VCaP (cell line): ENCODE measurements around the gene LPIN1.
"Not testable (repeated sequence)": the region's sequence is repeated elsewhere in the genome, so short reads cannot be mapped to it uniquely, and the experiment has no call there.

Source experiments
- H3K27ac ChIP-seq: fragments of 450-650 bp; 2 replicates; pipeline ENCODE4 v1.5.1; 2017
- TF ChIP-seq, protein P1 (sequence below): fragments of 450-650 bp; conservative IDR thresholded peaks from 2 replicates; pipeline ENCODE4 v1.5.1; 2017; ENCODE audit warnings: mild to moderate bottlenecking, moderate library complexity

The LPIN1 gene

DNA sequence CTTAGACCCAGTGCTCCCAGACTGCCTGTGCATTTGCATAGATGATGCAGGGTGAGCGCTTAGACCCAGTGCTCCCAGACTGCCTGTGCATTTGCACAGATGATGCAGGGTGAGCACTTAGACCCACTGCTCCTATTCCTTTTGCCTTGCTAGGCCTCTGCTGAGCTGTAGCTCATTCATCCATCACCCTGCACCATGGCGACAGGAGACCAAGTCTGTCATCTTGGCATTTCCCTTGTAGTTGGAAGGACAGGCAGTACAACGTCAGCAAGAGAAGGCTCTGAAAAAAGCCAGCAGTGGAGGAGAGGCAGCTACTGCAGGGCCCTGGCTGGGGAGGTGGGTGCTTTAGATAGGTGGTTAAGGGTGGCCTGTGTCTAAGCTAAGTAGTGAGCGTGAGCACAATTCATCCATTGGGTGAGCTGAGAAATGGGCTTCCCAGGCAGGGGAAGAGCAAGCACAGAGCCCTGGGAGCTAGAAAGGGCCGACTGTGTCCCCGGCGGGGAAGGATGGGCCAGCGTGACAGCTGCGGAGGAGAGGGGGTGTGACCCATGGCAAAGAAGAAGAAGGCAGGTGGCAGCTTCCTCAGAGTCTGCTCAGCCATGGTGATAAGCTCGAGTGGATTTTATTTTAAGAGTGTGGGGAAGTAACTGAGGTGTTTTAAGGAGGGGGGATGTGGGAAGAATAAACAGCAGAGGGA lies 108.8 kb downstream of the LPIN1 start:
- no peak overlapping the region for H3K27ac ChIP-seq
- TF ChIP-seq, protein P1, sequence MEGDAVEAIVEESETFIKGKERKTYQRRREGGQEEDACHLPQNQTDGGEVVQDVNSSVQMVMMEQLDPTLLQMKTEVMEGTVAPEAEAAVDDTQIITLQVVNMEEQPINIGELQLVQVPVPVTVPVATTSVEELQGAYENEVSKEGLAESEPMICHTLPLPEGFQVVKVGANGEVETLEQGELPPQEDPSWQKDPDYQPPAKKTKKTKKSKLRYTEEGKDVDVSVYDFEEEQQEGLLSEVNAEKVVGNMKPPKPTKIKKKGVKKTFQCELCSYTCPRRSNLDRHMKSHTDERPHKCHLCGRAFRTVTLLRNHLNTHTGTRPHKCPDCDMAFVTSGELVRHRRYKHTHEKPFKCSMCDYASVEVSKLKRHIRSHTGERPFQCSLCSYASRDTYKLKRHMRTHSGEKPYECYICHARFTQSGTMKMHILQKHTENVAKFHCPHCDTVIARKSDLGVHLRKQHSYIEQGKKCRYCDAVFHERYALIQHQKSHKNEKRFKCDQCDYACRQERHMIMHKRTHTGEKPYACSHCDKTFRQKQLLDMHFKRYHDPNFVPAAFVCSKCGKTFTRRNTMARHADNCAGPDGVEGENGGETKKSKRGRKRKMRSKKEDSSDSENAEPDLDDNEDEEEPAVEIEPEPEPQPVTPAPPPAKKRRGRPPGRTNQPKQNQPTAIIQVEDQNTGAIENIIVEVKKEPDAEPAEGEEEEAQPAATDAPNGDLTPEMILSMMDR = no peak

DNA sequence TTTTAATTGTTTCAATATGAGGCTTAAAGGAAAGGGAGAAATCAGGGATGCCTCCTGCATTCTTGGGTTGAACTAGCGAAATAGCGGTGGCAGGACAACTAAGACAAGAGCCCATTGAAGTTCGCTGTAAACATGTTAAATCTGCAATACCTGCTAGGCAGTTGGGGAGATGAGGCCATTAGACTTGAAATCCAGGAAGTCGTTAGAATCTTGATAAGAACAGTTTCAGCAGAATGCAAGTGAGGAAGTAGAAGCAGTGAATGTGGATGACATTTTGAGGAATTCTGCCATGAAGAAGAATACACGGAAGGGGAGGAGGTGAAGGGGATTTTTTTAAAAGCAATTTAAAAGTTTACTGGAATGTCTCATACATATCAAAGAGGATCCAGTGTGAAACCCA lies 109.7 kb downstream of the LPIN1 start:
- TF ChIP-seq, protein P1 = no peak
- no peak overlapping the region for H3K27ac ChIP-seq

GRCh38 chr2:11858883-11859282 lies 112.5 kb downstream of the LPIN1 start:
- TF ChIP-seq, protein P1 = no peak
- no peak overlapping the region for H3K27ac ChIP-seq

DNA sequence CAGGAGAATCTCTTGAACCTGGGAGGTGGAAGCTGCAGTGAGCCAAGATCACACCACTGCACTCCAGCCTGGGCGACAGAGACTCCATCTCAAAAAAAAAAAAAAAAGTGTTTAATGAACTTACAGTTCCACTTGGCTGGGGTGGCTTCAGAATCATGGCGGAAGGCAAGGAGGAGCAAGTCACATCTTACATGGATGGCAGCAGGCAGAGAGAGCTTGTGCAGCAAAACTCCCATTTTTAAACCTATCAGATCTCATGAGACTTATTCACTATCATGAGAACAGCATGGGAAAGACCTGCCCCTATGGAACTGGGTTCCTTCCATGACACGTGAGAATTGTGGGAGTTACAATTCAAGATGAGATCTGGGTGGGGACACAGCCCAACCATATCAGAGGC lies 113.5 kb downstream of the LPIN1 start:
- not testable (repeated sequence) for H3K27ac ChIP-seq

- H3K27ac ChIP-seq = no peak overlapping the region
- TF ChIP-seq, protein P1 = no peak
Observed at GRCh38 chr2:11861044-11861443, 114.6 kb downstream of the LPIN1 start.

DNA sequence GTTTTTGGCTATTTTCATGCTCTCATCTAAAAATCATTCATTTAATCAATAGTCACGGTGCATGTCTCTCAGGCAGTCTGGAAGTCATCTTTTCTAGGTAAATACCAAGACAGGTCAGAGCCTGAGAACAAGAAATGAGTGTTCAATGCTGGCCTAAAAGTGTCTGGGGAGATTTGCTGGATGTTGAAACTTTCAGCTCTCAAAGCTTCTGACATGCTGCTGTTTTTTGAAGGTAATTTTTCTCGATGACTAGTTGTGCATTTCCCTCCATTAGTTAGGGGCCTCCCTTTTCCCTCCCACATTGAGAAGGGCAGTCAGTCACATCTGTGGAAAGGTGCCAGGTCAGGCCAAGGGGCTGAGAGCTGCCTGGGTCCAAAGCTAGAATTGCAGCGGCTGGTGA lies 115.6 kb downstream of the LPIN1 start:
- no peak overlapping the region for H3K27ac ChIP-seq

DNA sequence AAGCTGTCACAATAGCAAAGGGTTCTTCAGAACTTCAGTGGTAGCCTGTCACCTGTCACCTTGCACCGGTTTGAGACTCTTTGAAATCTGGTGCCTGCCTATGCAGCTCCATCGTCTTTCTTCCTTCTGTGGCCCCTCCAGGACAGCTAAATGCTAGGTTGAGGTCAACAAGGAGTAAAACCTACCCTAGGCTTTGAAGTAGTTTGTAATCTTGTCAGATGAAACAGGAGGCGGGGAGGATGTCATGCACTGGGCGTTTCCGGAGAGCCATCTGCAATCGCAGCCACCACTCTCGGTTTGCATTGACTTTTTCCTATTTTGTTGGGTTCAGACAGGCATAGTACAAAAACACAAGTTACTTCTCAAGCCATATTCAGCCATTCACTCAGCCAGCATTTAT lies 116.7 kb downstream of the LPIN1 start:
- H3K27ac ChIP-seq = no peak overlapping the region

More for the DNA sequence above, 115.6 kb downstream of the LPIN1 start:
- TF ChIP-seq, protein P1 = no peak

More for the DNA sequence above, 116.7 kb downstream of the LPIN1 start:
- TF ChIP-seq, protein P1 = no peak
